ENCODE results near the gene C3AR1.
"Not testable (repeated sequence)": the region's sequence is repeated elsewhere in the genome, so short reads cannot be mapped to it uniquely, and the experiment has no call there.

The C3AR1 gene

DNA sequence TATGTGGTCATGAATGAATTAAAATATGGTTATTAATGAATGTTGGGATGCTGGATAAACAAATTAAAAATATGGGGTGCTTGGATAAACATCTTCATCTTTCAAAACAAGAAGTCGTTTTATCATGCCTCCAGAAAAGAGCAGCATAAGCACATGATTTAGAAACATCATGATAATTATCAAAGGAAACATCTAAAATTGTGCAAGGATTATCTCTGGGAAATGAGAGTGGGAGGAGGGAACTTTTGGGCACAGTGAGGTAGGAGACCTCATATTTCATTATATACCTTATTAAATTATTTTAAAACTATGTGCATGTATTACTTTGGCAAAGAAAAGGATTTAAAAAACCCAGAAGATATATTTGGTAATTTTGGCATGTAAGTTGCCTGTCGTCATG, 8.9 kb downstream of the C3AR1 start:
- DNase-seq, result no peak

DNA sequence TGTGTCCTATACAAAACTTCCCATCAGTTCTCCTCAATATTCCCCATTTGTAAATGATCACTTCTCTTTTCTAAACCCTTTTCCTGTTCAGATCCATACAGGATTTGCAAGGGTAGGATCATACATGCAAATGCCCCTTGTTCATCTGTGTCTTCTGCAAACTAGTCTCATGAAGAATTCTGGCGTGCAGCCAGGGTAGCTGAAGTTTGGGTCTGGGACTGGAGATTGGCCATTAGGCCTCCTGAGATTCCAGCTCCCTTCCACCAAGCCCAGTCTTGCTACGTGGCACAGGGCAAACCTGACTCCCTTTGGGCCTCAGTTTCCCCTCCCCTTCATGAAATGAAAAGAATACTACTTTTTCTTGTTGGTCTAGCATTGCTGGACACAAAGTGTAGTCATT, 11.3 kb downstream of the C3AR1 start:
- DNase-seq, result no peak

DNA sequence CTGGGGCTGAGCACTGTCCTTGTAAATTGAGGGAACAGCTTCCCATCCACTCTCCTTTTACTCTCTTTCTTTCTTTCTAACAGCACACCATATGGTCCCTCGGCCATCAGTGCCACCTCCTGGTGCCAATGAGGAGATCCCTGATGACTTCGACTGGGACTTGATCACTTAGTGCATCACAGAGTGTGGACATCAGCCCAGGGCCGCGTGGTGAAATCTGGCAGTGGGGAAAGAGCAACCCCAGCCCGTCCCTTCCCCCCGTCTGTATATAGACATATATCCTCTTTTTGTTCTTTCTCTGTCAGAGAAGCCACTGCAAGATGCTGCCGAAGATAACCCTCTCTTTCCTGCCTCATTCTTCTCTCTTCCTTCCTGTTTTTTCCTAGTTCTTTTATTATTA, 13.5 kb downstream of the C3AR1 start:
- DNase-seq, result no peak

DNA sequence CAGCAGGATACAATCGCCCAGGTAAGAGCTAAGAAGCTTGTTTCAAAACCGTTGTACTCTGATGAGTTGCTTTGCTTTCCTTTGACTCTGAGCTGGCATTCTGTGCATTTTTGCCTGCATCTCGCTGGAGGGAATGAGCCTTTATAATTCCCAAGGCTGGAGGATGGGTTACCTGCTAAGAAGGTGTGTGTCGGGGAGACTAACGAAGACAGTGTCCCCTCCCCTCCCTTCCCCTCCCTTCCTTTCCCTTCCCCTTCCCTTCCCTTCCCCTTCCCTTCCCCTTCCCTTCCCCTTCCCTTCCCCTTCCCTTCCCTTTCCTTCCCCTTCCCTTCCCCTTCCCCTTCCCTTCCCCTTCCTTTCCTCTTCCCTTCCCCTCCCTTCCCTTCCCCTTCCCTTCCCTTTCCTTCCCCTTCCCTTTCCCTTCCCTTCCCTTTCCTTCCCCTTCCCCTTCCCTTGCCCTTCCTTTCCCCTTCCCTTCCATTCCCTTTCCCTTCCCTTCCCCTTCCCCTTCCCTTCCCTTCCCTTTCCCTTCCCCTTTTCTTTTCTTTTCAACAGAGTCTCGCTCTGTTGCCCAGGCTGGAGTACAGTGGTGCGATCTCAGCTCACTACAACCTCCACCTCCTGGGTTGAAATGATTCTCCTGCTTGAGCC, 15.4 kb downstream of the C3AR1 start:
- no peak for DNase-seq

DNA sequence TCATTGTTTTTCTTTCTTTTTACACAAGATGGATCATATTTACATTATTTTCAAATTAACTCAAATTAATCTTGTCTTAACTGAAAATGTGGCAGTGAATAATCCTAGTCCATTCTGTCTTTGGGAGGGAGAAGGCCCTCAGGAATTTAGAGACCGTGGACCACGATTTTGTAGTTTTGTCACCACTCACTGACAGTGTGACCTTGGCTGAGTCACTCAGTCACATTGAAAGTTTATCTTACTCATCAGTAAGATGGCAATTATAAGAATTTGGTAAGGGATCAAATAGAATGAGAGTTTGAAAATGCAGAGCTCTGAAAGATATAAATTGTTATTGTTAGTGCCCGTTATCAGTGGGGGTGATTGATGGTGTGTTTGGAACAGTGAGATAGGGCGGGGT, 17.3 kb downstream of the C3AR1 start:
- DNase-seq, result no peak

DNA sequence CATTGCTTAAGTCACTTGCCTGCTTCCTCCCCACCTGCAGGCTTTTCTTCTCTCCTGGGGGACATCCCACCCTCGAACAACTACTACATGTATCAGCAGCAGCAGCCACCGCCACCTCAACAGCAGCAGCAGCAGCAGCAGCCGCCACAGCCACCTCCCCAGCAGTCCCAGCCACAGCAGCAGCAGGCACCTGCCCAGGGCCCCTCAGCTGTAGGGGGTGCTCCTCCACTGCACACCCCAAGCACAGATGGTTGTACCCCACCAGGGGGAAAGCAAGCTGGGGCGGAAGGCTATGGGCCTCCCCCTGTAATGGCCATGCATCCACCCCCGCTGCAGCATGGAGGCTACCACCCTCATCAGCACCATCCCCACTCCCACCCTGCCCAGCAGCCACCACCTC, 18.3 kb downstream of the C3AR1 start:
- no peak for DNase-seq

DNA sequence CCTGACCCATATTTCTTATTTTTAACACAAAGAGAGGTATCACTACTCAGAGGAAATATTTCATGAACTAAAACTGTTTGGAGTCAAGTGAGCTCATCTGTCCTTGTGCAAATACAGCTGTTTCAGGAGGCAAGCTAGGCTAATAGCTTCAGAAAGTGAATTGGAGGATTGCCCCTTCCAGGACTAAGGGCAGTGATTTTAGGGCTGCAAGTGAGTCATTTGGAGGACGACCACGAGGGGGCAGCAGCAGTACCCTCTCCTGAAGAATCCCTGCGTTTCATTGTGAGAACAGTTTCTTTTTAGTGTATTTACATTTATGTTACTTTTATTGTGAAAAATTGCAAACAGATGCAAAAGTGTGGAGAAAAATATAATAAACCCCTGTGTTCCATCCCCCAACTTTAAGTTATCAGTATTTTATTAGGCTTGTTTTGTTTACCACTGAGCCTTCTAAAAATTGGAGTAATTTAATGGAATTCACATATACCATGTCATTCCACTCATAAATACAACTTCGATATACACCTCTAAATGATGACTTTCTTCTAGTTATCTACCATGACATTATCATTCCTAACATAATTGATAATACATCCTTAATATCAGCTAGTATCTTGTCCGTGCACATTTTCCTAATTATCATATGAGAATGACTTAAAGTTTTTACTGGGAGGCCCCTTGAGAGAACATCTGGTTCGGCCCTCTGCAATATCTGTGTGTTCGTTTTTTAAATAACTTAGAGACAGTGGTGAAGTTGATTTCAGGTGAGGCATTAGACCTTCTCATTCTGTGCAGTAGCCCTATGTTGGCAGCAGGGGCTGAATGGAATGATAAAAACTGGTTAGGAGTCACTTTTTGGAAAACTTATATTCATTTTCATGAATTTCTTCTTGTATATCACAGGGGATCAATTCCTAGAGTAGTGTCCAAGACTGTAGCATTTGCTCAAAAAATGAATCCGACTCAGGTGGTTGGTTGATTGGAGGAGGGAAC, 19.9 kb downstream of the C3AR1 start:
- peak; percentile 35 for DNase-seq

DNA sequence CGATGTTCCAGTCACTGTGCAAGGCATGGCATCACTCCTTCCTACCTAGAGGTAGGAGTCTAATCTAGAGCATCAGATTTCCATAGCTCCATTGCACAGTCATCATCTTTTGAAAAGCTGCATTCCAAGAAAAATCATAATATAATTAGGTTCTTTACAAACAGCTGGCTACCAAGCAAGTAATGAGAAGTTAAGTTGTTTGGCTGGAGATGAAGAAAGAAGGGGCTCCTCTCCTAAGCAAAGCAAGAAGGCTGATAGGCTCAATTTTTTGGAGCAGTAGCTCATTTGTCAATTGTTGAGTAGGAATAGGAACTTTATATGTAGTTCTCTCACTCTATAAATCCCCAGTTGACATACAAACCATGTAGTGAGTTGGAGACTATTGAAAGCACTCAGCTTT, 25.4 kb downstream of the C3AR1 start:
- no peak for DNase-seq

DNA sequence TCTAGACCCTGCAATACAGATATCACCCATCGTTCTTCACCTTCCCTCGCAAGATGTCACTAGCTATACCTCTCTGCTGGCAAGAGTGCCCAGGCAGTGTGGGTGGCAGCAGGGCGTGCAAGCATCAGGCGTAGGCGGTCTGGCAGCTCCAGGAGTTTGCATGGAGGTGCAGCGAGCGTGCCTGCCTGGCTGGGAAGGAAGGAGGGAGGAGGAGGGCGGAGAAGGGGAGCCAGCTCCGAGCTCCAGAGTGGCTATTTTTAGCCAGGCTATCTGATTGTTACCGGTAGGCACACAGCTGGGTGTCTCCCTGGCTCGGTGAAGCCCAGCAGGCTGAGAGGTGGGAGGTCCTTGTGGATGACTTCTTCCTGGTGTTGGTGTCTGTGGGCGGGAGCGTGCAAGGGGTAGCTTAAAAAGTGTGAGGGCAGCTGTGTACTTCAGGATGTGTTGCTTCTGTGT, 27.5 kb downstream of the C3AR1 start:
- peak; percentile 62 for DNase-seq

DNA sequence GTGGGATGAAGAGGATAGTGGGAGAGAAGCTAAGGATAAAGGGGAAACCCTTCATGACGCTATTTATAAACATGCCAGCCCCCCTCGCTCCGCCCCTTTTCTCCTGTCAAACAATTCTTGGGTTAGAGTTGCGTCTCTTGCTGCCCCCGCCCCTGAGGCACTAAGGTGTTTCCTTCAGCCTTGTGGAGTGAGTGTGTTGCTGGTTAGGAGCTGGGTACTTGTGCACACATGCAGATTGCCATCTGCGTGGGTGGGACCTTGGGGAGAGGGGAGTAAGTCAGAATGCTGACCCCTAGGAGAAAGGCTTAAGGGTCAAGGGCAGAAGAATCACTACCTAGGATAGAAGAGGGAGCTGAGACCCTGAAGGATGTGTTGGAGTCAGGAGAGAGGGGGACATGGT, 28.2 kb downstream of the C3AR1 start:
- DNase-seq, result no peak

DNA sequence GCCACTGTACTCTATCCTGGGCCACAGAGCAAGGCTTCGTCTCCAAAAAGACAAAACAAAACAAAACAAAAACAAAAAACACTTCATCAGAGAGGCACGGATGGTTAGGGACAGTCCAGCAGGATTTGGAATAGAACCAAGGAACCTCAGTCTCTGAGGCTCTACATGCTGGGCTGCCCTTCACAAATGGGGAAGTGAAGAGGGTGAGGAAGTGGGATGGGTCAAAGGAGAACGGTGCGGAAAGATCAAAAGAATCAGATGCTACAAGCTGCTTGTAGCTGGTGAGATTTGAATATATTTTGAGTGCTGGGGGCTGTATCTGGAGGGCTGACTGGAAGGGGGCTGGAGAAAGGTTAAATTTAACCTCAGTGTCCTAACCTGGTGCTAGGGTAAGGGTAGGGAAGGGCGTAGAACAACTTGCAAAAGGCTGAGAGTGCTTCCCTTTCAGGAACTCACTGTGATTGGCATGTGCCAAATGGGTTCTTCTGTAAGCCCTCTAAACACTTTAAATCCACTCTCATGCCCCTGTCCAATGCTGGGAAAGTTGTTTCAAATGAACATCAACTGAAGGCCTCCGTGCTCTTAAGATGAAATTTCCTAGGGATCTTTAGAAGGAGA, 29.0 kb downstream of the C3AR1 start:
- no peak for DNase-seq

DNA sequence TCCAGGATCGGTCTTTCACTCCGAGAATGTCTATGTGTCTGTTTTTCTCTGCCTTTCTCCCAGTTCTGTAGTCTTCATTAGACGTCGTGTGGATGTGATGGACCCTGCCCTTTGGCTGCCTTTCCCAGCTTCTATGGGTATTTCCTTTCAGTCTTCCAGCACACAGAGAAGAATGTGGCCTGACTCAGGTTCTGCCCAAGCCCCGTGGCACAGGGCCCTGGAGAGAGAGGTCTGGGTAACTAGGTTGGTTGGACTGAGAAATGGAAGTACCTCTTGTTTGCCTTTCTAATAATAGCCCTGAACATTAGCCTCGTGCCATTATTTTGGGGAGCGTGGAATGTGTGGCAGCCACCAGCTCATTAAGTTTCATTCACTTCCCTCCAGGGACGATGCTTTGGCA, 29.8 kb downstream of the C3AR1 start:
- DNase-seq, result no peak

DNA sequence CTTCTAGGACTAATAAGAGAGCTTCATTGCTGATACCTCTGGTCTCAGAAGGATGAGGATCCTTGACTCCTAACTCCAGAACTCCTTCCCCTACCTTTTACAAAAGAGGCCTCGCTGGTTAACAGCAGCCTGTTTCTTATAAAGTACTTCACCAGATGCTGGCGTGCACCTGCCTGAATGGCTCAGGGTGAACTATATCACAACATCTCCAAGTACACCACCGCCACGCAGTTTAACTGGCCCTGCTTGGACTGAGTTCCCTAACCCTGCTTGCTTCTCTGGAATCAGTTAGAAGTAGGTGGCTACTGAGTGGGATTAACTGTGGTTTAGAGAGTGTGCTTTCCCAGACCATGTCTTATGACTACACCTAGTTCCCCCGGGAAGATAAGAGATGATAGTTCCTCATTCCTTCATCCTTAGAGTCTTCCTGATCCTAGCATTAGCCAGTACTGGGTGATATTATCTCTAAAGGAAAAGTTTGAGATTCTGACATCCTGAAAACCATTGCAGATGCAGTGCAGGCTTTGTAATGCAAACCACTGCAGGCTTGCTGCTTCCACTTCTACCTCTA, 30.6 kb downstream of the C3AR1 start:
- no peak for DNase-seq

DNA sequence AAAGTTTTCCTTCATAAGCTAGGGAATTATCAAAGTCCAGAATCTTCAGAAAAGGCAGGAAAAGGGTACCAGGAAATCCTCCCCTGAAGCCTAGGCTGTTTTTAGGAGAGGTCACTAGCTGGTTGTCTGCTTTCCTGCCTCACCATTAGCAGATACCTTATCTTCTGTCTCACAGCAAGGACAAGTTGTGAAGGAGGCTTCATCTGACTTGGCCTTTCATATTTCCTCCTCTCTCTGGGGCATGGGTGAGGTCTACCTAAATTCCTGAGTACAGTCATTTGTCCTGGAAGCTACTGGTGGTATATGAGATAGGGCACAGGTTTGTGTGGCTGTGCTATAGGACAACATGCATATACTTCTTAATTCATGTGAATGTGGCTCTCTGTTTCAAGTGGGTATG, 31.4 kb downstream of the C3AR1 start:
- DNase-seq, result no peak

DNA sequence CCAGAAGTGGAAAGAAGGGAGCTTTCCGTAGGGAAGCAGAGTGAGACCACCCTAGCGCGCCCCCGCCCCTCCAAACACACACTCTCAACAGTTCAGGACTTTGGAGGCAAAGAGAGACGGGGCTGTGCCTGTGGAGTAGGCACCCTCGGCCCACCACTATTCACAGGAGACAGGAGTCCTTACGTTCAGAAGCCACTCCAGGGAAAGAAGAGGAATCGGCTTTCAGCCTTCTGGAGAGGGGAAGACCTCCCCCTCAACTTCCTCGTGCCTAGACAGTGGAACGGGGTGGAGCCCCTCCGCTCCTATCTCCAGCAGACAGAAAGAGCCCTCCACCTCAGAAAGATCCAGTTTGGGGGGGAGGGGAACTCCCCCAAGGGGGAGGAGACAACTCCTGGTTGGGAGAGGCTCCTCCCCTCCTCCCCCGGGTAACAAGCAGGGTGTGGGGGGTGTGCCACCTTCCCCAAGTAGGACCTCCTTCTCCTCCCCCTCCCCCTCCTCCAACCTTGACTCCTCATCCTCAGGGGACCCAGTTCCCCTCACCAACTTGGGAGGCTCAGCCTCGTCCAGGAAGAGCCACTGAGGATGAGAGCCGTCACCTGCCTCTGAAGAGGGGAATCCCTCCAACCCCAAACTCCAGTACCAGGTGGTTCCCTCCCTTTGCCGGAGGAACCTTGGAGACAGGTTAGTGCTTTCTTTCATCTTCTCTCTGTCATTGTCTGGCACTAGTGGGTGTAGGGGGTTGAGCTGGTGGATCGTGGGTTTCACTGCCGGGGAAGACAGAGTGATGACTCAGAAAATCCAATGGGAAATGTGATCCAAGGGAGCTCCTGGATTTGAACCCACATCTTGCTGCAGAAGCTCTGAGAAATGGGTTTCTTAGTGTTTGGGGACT, 32.8 kb downstream of the C3AR1 start:
- DNase-seq, result peak; percentile 14

DNA sequence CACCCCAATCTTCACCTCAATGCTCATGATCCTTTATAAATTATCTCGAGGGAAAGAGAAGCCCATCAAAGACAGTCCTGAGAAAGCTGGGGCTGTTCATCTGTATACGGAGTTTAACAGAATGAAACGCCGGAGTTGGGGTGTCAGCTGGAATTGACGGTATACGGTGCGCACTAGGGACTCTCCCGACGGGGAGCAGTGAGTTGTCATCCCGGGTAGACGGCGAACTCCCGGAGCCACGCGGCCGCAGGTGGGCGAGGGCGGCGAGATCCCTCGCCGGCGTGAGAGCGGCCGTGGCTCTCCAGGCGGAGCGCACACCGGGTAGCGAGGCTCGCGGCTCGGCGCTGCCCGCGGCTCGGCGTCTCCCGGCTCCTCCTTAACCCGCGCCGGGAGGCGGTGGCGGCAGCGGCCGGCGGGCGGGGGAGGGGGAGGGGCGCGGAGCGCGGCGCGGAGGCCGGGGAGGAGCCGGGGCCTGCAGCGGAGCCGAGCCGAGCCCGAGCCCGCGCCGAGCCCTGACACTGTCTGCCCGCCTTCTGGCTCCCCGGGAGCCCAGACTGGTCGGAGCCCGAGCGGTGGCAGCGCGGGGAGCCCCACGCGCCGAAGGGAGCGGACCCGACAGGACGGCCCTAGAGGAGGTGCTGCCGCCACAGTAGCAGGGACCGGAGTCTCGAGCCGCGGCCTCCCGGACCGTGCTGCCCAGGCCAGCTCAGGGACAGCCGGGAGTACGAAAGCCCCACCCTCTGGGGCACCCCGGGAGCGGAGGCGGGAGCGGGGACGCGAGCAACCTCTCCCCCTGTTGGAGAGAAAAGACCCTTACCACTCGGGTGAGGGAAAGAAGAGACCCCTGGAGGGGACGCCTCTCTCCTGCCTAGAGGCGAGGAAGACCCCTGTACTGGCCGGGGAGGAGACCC, 33.7 kb downstream of the C3AR1 start, which contains the start of gene FOXJ2:
TSS of gene FOXJ2 (plus strand) at position 475 of the 911 bp plus-strand sequence. CDS start 7,117 bp downstream, outside the sequence.
- peak; percentile 50 for DNase-seq

DNA sequence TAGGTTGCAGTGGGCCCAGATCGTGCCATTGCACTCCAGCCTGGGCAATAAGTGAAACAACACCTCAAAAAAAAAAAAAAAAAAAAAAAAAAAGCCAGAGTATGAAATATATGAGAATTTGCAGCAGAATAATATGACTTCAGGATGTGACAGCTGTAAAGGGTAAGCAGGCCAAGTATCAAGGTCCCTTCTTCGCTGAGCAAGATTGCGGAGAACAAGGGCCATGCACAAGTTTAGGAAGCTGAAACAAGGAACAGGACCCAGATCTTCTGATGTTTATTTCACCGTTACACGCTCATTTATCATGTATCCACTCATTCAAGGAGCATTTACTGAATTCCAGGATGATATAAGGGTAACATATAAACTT, 34.3 kb downstream of the C3AR1 start:
- no peak for DNase-seq

DNA sequence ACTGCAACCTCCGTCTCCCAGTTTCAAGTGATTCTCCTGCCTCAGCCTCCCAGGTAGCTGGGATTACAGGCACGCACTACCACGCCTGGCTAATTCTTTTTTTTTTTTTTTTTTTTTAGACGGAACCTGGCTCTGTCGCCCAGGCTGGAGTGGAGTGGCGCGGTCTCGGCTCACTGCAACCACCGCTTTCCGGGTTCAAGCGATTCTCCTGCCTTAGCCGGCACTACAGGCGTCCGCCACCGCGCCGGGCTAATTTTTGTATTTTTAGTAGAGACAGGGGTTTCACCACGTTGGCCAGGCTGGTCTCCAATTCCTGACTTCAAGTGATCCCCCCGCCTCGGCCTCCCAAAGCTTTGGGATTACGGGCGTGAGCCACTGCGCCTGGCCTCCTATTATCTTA, 35.1 kb downstream of the C3AR1 start:
- DNase-seq, result not testable (repeated sequence)

DNA sequence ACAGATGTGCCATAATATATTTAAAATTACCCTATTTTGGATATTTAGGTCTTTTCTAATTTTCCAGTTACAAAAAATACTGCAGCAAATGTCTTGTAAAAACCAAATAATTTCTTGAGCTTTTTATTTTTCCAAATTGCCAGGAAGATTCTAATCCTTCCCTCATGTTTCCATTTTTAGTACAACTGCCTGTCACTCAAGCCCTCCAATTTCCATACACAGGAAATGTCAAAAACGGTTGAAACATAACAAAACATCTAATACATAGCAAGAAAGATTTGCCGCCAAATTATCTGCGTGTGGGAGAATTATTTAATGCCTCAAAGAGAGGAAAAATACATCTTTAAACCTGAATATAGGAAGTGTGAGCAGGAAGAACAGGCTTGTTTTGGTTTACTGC, 36.0 kb downstream of the C3AR1 start:
- no peak for DNase-seq

DNA sequence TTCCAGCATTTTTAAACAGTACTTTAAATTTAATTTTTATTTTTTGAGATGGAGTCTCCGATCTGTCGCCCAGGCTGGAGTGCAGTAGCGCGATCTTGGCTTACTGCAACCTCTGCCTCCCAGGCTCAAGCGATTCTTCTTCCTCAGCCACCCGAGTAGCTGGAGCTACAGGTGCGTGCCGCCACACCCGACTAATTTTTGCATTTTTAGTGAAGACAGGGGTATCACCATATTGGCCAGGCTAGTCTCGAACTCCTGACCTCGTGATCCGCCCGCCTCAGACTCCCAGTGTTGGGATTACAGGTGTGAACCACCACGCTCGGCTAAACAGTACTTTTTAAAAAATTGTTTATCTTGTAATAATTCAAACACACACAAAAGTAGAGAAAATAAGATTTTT, 37.9 kb downstream of the C3AR1 start:
- DNase-seq, result no peak

DNA sequence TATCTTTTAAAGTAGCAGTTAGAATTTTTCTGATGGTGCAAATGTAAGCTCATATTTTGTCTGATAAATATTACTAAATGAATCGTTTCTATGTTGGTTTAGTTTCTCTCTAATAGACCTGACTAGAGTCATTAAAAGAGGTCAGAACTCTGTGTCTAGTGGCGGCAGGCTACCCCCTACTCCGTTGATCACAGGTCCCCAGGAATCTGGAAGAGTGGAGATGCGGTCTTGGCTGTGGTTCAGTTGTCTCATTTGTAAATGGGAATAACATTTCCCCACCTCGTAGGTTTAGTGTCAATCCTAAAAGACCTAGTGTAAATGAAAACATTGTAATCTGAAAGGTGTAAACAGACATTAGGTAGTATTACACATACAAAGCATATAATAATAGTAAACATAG, 38.3 kb downstream of the C3AR1 start:
- DNase-seq, result no peak
